Mucosa of rectum (tissue), 2 donors: ENCODE data around the gene KRTAP5-1.
A peak's percentile ranks its signal among the peaks of the same experiment; 100 is the strongest.

Experiments used
- H3K27ac ChIP-seq, 2 donors: one replicate each; pipeline ENCODE4 v1.7.0; 2013; ENCODE audit warnings: inconsistent platforms in 2 of 2, low read depth in 2 of 2, low read length in 2 of 2
- H3K27me3 ChIP-seq, 2 donors: one replicate each; pipeline ENCODE4 v1.7.0; 2013; ENCODE audit warnings: low read length in 2 of 2; ENCODE audit not compliant: control insufficient read depth in 2 of 2, insufficient read depth in 2 of 2
- H3K36me3 ChIP-seq, 2 donors: one replicate each; pipeline ENCODE4 v1.7.0; 2013; ENCODE audit warnings: low read length in 2 of 2; ENCODE audit not compliant: control insufficient read depth in 2 of 2, insufficient read depth in 2 of 2
- H3K4me1 ChIP-seq, 2 donors: one replicate each; pipeline ENCODE4 v1.7.0; 2013; ENCODE audit warnings: low read length in 2 of 2, mild to moderate bottlenecking in 1 of 2; ENCODE audit not compliant: control insufficient read depth in 2 of 2, insufficient read depth in 2 of 2
- H3K4me3 ChIP-seq, 2 donors: one replicate each; pipeline ENCODE4 v1.7.0; 2013; ENCODE audit warnings: low read length in 2 of 2
- H3K9ac ChIP-seq, 2 donors: one replicate each; pipeline ENCODE4 v1.7.0; 2013; ENCODE audit warnings: low read length in 2 of 2, low read depth in 1 of 2, mild to moderate bottlenecking in 1 of 2
- H3K9me3 ChIP-seq, 2 donors: one replicate each; pipeline ENCODE4 v1.7.0; 2013; ENCODE audit warnings: low read length in 2 of 2; ENCODE audit not compliant: control insufficient read depth in 2 of 2
- donor health status: healthy.
- donor health status: Normal muscosa, but diverticular disease.

KRTAP5-1 gene

DNA sequence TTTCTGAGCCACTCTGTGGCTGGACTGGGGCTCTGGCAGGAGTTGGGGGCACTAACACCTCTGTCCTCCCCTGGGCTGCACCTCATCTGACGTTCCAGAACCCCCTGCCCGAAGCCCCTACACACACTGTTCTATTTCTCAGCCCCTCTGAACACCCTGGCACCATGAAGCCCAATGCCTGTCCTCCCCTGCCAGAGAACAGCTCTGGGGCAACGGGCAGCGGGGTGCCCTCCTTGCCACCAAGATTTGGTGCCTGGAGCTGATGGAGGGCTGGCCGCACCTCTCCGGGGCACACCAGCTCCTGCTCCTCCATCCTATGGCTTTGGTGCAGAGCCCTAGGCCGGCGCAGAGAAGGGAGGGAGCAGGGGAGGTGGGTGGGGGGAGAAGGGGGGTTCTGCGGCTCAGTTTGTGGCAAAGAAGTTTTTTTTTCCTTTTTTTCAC, 29.4 kb downstream of the KRTAP5-1 start:
- H3K4me3 ChIP-seq = no peak overlapping the region
- H3K9ac ChIP-seq = no peak overlapping the region
- no peak overlapping the region for H3K27ac ChIP-seq
- H3K36me3 ChIP-seq = peaks cover 4 to 6% of the 10 kb centered on the region in 2 donors
- H3K27me3 ChIP-seq = peaks cover 0 to 2% of the 10 kb centered on the region in 2 donors
- no peaks in the 10 kb centered on the region for H3K9me3 ChIP-seq
- peaks cover 34 to 46% of the 10 kb centered on the region in 2 donors for H3K4me1 ChIP-seq

- no peak overlapping the region for H3K4me3 ChIP-seq
- H3K27ac ChIP-seq = no peak overlapping the region
- no peaks in the 10 kb centered on the region for H3K9me3 ChIP-seq
- H3K9ac ChIP-seq = peak overlapping the region in 1 of 2 donors; percentile 33
- peaks cover 2 to 4% of the 10 kb centered on the region in 2 donors for H3K36me3 ChIP-seq
- H3K4me1 ChIP-seq = peaks cover 33 to 41% of the 10 kb centered on the region in 2 donors
- peaks cover 0 to 2% of the 10 kb centered on the region in 2 donors for H3K27me3 ChIP-seq
These were observed 29.9 kb downstream of the KRTAP5-1 start for GRCh38 chr11:1554981-1555712.

DNA sequence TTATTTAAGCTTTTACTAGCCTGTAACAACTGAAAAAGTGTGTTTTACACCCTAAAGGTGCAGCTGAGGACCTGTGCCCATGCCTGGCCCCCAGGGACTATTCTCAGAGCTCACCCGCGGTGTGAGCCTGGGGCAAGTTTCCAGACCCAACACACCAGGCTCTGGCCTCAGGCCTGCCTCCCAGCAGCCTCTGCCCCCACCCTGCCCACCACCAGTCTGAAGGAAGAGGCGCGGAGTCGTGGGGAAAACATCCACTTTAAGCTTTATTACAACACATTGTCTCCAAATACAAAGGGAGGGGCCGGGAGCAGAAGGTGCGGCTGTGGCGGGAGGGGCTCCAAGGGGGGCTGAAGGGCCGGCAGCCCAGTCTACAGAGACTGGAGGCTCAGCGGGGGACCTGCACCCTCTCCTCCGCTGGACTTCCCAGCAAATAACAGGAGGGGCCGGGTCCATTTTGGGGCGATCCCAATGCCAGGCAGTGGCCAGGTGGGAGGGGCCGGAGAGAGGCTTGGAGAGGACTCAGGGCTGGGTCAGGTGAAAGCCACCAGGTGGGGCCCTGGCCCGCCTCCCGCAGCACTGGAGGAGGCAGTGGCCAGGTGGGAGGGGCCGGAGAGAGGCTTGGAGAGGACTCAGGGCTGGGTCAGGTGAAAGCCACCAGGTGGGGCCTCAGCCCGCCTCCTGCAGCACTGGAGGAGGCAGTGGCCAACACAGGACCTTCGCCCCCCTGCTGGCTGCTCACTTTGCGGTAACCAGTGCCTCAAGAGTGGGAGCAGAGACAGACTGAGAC, 31.1 kb downstream of the KRTAP5-1 start:
- Histone ChIP-seq H3K9me3 (no peaks in the 10 kb centered on the region), H3K9ac (peak overlapping the region; percentile 14 to 48), H3K27me3 (peaks cover 0 to 2% of the 10 kb centered on the region in 2 donors), H3K4me3 (peak overlapping the region in 1 of 2 donors; percentile 16), H3K4me1 (peaks cover 23 to 30% of the 10 kb centered on the region in 2 donors), H3K27ac (no peak overlapping the region), H3K36me3 (peaks cover 0 to 4% of the 10 kb centered on the region in 2 donors)

DNA sequence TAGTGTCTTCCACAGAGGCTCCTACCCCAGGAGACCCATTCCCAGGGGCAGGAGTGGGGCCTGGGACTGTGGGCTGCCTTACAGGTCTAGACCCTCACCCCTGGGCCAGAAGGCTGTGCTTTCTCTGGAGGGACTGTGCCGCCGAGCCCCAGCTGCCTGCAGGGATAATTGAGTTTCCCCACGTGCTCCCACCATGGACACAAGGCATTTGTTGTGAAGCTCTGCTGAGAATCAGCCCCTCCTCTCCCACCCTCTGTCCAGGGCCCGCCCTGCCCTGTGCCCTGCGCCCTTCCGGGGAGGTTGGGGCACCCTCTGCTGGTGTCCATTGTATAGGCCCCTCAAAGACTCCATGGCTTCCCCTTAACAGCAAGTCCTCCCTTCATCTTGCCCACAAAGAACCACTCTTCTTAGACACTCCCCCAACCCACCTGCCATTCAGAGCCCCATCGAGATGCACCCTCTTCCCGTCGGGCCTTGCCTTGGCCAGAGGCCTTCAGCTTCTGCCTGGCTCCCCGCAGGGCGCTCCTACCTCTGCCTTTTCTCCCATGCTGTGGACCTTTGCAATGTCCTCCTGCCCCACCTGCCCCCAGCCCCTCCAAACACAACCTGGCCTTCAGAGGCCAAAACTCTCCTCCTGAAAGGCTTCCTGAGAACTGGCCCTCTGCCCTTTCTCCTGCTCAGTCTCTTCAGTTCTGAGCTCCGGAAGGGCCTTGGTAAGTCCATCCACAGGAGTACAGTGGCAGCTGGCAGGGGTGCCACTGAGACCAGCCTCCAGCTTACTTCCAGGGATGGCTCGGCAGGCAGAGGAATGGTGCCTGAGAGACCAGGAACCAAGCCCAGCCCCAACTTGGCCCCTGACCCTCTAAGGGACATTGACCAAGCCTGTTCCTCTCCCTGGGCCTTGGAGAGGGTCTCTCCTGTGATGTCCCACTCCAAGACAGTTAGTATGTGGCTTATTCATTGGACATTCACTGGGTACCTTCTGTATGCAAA, 35.4 kb downstream of the KRTAP5-1 start:
- H3K4me1 ChIP-seq = peaks cover 31 to 39% of the 10 kb centered on the region in 2 donors
- H3K9me3 ChIP-seq = no peaks in the 10 kb centered on the region
- no peaks in the 10 kb centered on the region for H3K36me3 ChIP-seq
- H3K4me3 ChIP-seq = no peak overlapping the region
- H3K27me3 ChIP-seq = peaks cover 0 to 5% of the 10 kb centered on the region in 2 donors
- H3K27ac ChIP-seq = no peak overlapping the region
- H3K9ac ChIP-seq = no peak overlapping the region

- Histone ChIP-seq H3K9ac (peak overlapping the region in 1 of 2 donors; percentile 83), H3K4me3 (peak overlapping the region; percentile 20 to 46)
These were observed 36.6 kb downstream of the KRTAP5-1 start for GRCh38 chr11:1548221-1549070.

DNA sequence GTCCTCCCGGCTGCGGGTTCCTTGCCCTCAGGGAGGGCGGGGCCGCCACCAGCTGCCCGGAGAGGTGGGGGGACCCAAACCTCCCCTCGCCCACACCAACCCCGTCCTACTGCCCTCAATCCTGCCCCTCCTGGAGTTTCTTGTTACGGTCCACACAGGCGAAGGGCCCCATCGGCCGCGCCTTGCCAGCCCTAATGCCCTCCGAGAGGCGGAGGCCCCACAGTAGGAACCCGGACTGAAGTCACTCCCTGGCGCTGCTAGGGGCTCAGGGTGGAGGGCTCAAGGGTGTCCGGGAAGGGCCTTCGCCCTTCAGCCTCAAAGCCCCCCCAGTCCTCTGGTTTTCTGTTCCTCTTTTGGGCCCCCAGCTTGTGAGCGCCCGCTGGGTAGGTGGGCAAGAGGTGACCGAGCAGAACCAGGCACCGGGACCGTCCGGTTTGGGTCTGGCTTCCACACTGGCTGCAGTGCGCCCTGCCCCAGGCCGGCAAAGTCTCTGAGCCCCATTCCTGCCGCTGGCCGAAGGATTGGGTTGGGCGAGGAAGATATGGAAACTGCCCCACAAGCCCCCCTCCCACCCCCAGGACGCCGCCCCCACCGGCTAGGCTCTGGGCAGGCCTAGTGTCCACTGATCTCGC, 37.5 kb downstream of the KRTAP5-1 start:
- Histone ChIP-seq H3K27me3 (peaks cover 0 to 5% of the 10 kb centered on the region in 2 donors), H3K27ac (peak overlapping the region; percentile 71 to 78), H3K4me1 (peaks cover 25 to 31% of the 10 kb centered on the region in 2 donors), H3K9me3 (no peaks in the 10 kb centered on the region), H3K36me3 (no peaks in the 10 kb centered on the region), H3K9ac (peak overlapping the region; percentile 41 to 83), H3K4me3 (peak overlapping the region in 1 of 2 donors; percentile 63)

More at GRCh38 chr11:1548221-1549070, 36.6 kb downstream of the KRTAP5-1 start:
- Histone ChIP-seq H3K27me3 (peaks cover 0 to 5% of the 10 kb centered on the region in 2 donors), H3K9me3 (no peaks in the 10 kb centered on the region), H3K27ac (peak overlapping the region; percentile 71 to 78), H3K36me3 (no peaks in the 10 kb centered on the region), H3K4me1 (peaks cover 25 to 31% of the 10 kb centered on the region in 2 donors)

GRCh38 chr11:1546536-1547466, 38.3 kb downstream of the KRTAP5-1 start:
- Histone ChIP-seq H3K36me3 (no peaks in the 10 kb centered on the region), H3K9me3 (no peaks in the 10 kb centered on the region), H3K4me3 (peak overlapping the region; percentile 31 to 63), H3K9ac (peak overlapping the region; percentile 24 to 83), H3K27me3 (peaks cover 0 to 4% of the 10 kb centered on the region in 2 donors), H3K4me1 (peaks cover 25 to 37% of the 10 kb centered on the region in 2 donors), H3K27ac (peak overlapping the region; percentile 71 to 78)

- Histone ChIP-seq H3K9ac (peak overlapping the region in 1 of 2 donors; percentile 83), H3K27ac (peak overlapping the region; percentile 71 to 78), H3K27me3 (peaks cover 0 to 4% of the 10 kb centered on the region in 2 donors)
These were observed 39.0 kb downstream of the KRTAP5-1 start for GRCh38 chr11:1546077-1546535.

More at GRCh38 chr11:1546077-1546535, 39.0 kb downstream of the KRTAP5-1 start:
- Histone ChIP-seq H3K36me3 (no peaks in the 10 kb centered on the region), H3K9me3 (no peaks in the 10 kb centered on the region), H3K4me3 (peak overlapping the region in 1 of 2 donors; percentile 63), H3K4me1 (peaks cover 25 to 37% of the 10 kb centered on the region in 2 donors)
